ENCODE measurements around the gene ITGB1BP2.
A peak's percentile ranks its signal among the peaks of the same experiment; 100 is the strongest.
"Not testable (repeated sequence)": the region's sequence is repeated elsewhere in the genome, so short reads cannot be mapped to it uniquely, and the experiment has no call there.

The ITGB1BP2 gene

GRCh38 chrX:71301195-71301924 is at the start of gene ITGB1BP2:
ITGB1BP2 (plus strand) TSS chrX:71301750; CDS start chrX:71301807, 57 bp downstream.
- DNase-seq = no peak

- DNase-seq = no peak
Measured at GRCh38 chrX:71252221-71252620, 49.3 kb upstream of the ITGB1BP2 start.

GRCh38 chrX:71253253-71254091 is 48.1 kb upstream of the ITGB1BP2 start:
- DNase-seq = peak; percentile 21

- DNase-seq = peak; percentile 88
Measured at GRCh38 chrX:71254092-71254963, 47.2 kb upstream of the ITGB1BP2 start, which contains the start of gene ZMYM3. ZMYM3 (minus strand) TSS chrX:71254140; CDS start chrX:71253255, 885 bp downstream.

- DNase-seq = no peak
Measured at GRCh38 chrX:71256051-71256450, 45.5 kb upstream of the ITGB1BP2 start.

- no peak for DNase-seq
Measured at GRCh38 chrX:71256856-71257255, 44.7 kb upstream of the ITGB1BP2 start.

GRCh38 chrX:71268624-71269023 is 32.9 kb upstream of the ITGB1BP2 start:
- not testable (repeated sequence) for DNase-seq

GRCh38 chrX:71269801-71270395 is 31.7 kb upstream of the ITGB1BP2 start:
- DNase-seq = no peak

GRCh38 chrX:71272313-71272712 is 29.2 kb upstream of the ITGB1BP2 start:
- DNase-seq = not testable (repeated sequence)

GRCh38 chrX:71281300-71281699 is 20.2 kb upstream of the ITGB1BP2 start:
- DNase-seq = not testable (repeated sequence)

- no peak for DNase-seq
Measured at GRCh38 chrX:71282514-71283402, 18.8 kb upstream of the ITGB1BP2 start.

- peak; percentile 99 for DNase-seq
Measured at GRCh38 chrX:71283403-71284143, 18.0 kb upstream of the ITGB1BP2 start, which contains the start of gene NONO. NONO (plus strand) TSS chrX:71283635; CDS start chrX:71290638, 7,003 bp downstream.

- DNase-seq = no peak
Measured at GRCh38 chrX:71285929-71286328, 15.6 kb upstream of the ITGB1BP2 start.

- no peak for DNase-seq
Measured at GRCh38 chrX:71291381-71291780, 10.2 kb upstream of the ITGB1BP2 start.

GRCh38 chrX:71292669-71293365 is 8.7 kb upstream of the ITGB1BP2 start:
- no peak for DNase-seq

GRCh38 chrX:71296806-71297205 is 4.7 kb upstream of the ITGB1BP2 start:
- DNase-seq = no peak

- DNase-seq = no peak
Measured at GRCh38 chrX:71298119-71298518, 3.4 kb upstream of the ITGB1BP2 start.

GRCh38 chrX:71300064-71300463 is 1.5 kb upstream of the ITGB1BP2 start:
- not testable (repeated sequence) for DNase-seq

GRCh38 chrX:71300495-71300894 is 1.1 kb upstream of the ITGB1BP2 start:
- DNase-seq = not testable (repeated sequence)

All from NCI-H1092 (cell line).